ENCODE results near the gene MTERF1.

MTERF1 gene

GRCh38 chr7:91827169-91827568 lies 53.3 kb downstream of the MTERF1 start:
- H3K4me1 Mint-ChIP-seq: no peaks in the 10 kb centered on the region
- DNase-seq: no peak
- H3K9me3 Mint-ChIP-seq: peaks cover 12% of the 10 kb centered on the region
- ATAC-seq: no peak
- no peak overlapping the region for H3K27ac Mint-ChIP-seq
- H3K4me3 Mint-ChIP-seq: no peak overlapping the region
- H3K36me3 Mint-ChIP-seq (ENCODE audit: low read depth): peaks cover 15% of the 10 kb centered on the region
- no peaks in the 10 kb centered on the region for H3K27me3 Mint-ChIP-seq

GRCh38 chr7:91826377-91826776 lies 54.1 kb downstream of the MTERF1 start:
- ATAC-seq (no peak), DNase-seq (no peak)
- Mint-ChIP-seq H3K36me3 (ENCODE audit: low read depth) (peaks cover 16% of the 10 kb centered on the region), H3K27me3 (no peaks in the 10 kb centered on the region), H3K9me3 (peaks cover 20% of the 10 kb centered on the region), H3K4me3 (no peak overlapping the region), H3K27ac (no peak overlapping the region), H3K4me1 (no peaks in the 10 kb centered on the region)

DNA sequence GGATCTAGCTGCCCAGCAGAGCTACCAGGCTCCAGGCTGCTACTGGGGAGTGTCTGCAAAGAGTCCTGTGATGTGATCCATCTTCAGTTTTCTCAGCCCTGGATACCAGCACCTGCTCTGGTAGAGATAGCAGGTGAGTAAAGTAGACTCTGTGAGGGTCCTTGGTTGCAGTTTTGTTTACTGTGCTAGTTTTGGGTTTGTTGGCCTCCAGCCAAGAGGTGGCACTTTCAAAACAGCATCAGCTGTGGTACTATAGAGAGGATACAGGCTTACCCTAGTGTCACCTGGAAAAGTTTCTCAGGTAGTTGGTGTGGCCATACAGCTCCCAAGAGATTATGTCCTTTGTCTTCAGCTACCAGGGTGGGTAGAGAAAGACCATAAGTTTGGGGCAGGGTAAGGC lies 56.3 kb downstream of the MTERF1 start:
- Mint-ChIP-seq H3K27me3 (no peaks in the 10 kb centered on the region), H3K4me3 (no peak overlapping the region), H3K36me3 (ENCODE audit: low read depth) (peaks cover 16% of the 10 kb centered on the region), H3K9me3 (peaks cover 39% of the 10 kb centered on the region), H3K4me1 (no peaks in the 10 kb centered on the region), H3K27ac (no peak overlapping the region)
- no peak for DNase-seq
- ATAC-seq: no peak

Measured in activated naive CD8-positive, alpha-beta T cell treated with anti-CD3 and anti-CD28 coated beads, Interleukin-2, amount 50 U/mL, for 24 hours (primary cell).